Activated T-cell treated with anti-CD3 and anti-CD28 coated beads, Interleukin-2, amount 50 U/mL, for 24 hours (primary cell): ENCODE measurements around the gene NAALADL2.
"Not testable (repeated sequence)": the region's sequence is repeated elsewhere in the genome, so short reads cannot be mapped to it uniquely, and the experiment has no call there.

ENCODE experiments used
- DNase-seq: peaks from one replicate; pipeline ENCODE4 v3.0.0-alpha.2; 2020
- H3K27ac Mint-ChIP-seq: 2 replicates; pipeline ENCODE4 v1.8.0; 2020; ENCODE audit warnings: mild to moderate bottlenecking, mixed read lengths
- H3K27me3 Mint-ChIP-seq: 2 replicates; pipeline ENCODE4 v1.8.0; 2020; ENCODE audit warnings: mixed read lengths
- H3K36me3 Mint-ChIP-seq: 2 replicates; pipeline ENCODE4 v1.8.0; 2020; ENCODE audit warnings: low read depth, mixed read lengths
- H3K4me1 Mint-ChIP-seq: 2 replicates; pipeline ENCODE4 v1.8.0; 2020; ENCODE audit warnings: low read depth, mixed read lengths
- H3K4me3 Mint-ChIP-seq: 2 replicates; pipeline ENCODE4 v1.8.0; 2020; ENCODE audit warnings: mild to moderate bottlenecking, moderate library complexity, mixed read lengths
- H3K9me3 Mint-ChIP-seq: 2 replicates; pipeline ENCODE4 v1.8.0; 2020; ENCODE audit warnings: mixed read lengths

The NAALADL2 gene

GRCh38 chr3:175612487-175613196, 753.5 kb downstream of the NAALADL2 start:
- no peak for DNase-seq
- Mint-ChIP-seq H3K9me3 (peaks cover 3% of the 10 kb centered on the region), H3K4me3 (no peak overlapping the region), H3K27ac (no peak overlapping the region), H3K4me1 (no peaks in the 10 kb centered on the region), H3K27me3 (no peaks in the 10 kb centered on the region), H3K36me3 (no peaks in the 10 kb centered on the region)

GRCh38 chr3:175614107-175614506, 755.0 kb downstream of the NAALADL2 start:
- not testable (repeated sequence) for H3K36me3 Mint-ChIP-seq, H3K27me3 Mint-ChIP-seq, H3K4me3 Mint-ChIP-seq, DNase-seq, H3K27ac Mint-ChIP-seq, H3K4me1 Mint-ChIP-seq, H3K9me3 Mint-ChIP-seq

- peaks cover 10% of the 10 kb centered on the region for H3K9me3 Mint-ChIP-seq
- H3K4me3 Mint-ChIP-seq = no peak overlapping the region
- no peak overlapping the region for H3K27ac Mint-ChIP-seq
- no peaks in the 10 kb centered on the region for H3K27me3 Mint-ChIP-seq
- no peaks in the 10 kb centered on the region for H3K4me1 Mint-ChIP-seq
- DNase-seq = no peak
- no peaks in the 10 kb centered on the region for H3K36me3 Mint-ChIP-seq
These were observed 758.1 kb downstream of the NAALADL2 start for GRCh38 chr3:175617247-175617646.

GRCh38 chr3:175619369-175619768, 760.2 kb downstream of the NAALADL2 start:
- H3K36me3 Mint-ChIP-seq = no peaks in the 10 kb centered on the region
- H3K9me3 Mint-ChIP-seq = peaks cover 12% of the 10 kb centered on the region
- H3K27ac Mint-ChIP-seq = no peak overlapping the region
- DNase-seq = no peak
- no peaks in the 10 kb centered on the region for H3K4me1 Mint-ChIP-seq
- H3K27me3 Mint-ChIP-seq = no peaks in the 10 kb centered on the region
- no peak overlapping the region for H3K4me3 Mint-ChIP-seq

DNA sequence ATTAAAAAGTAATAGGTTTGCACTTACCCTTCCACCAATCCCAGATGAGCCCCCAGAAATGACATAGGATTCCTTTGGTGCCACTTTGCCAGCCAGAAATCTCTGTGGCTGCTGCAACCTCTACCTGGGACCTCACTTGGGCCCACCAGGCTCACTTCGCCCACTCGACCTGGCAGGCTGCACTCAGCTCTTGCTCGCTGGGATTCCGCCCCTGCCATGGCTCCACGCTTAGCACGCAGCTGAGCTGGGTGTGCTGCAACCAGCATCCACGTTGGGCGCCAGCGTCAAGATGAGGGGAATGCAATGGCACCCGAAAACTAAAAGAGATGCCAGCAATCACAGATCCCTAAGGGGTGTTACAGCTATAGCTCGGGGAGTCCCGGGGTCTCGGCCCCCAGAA, 761.0 kb downstream of the NAALADL2 start:
- Mint-ChIP-seq H3K4me3 (no peak overlapping the region), H3K4me1 (no peaks in the 10 kb centered on the region), H3K36me3 (no peaks in the 10 kb centered on the region), H3K27me3 (no peaks in the 10 kb centered on the region), H3K9me3 (peaks cover 14% of the 10 kb centered on the region), H3K27ac (no peak overlapping the region)
- DNase-seq = no peak

DNA sequence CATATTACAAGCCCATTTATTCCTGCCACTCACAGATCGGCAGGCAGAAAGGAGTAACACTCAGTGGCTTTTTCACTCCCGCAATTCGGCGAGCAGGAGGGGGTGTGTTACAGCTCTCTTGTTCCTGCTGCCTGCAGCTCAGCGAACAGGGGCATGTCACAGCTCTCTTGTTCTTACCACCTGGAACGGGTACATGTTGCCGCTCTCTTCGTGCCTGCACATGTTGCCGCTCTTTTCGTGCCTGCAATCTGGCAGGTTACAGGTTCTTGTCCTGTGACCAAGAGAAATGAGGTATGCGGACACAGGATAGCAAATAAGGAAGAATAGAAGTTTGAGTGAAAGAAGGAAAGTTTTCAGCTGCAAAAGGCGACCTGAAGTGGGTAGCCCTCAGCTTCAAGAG, 761.4 kb downstream of the NAALADL2 start:
- no peaks in the 10 kb centered on the region for H3K36me3 Mint-ChIP-seq
- H3K4me3 Mint-ChIP-seq = no peak overlapping the region
- peaks cover 14% of the 10 kb centered on the region for H3K9me3 Mint-ChIP-seq
- H3K27ac Mint-ChIP-seq = no peak overlapping the region
- DNase-seq = no peak
- H3K27me3 Mint-ChIP-seq = no peaks in the 10 kb centered on the region
- H3K4me1 Mint-ChIP-seq = no peaks in the 10 kb centered on the region

DNA sequence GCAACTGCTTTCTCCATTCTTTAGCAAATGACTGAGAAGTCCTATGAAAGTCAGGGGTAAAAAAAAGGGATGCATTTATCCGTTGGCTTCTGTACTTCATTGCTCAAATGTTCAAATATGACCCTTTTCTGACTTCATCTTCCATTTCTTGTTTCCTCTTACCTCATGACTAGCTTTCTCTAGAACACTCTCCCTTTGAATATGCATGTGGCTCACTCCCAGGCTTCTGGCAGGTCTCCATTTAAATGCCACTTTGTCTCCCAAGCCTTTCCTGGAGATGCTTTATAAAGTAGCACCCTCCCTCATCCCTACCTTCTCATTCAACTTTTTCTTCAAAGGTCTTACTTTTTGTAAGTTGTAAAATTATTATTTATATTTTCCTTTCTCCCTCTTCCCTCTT, 781.8 kb downstream of the NAALADL2 start:
- no peak for DNase-seq
- Mint-ChIP-seq H3K9me3 (peaks cover 9% of the 10 kb centered on the region), H3K27ac (no peak overlapping the region), H3K36me3 (no peaks in the 10 kb centered on the region), H3K4me3 (no peak overlapping the region), H3K27me3 (no peaks in the 10 kb centered on the region), H3K4me1 (no peaks in the 10 kb centered on the region)

GRCh38 chr3:175646865-175647264, 787.7 kb downstream of the NAALADL2 start:
- DNase-seq = no peak
- H3K4me1 Mint-ChIP-seq = no peaks in the 10 kb centered on the region
- no peaks in the 10 kb centered on the region for H3K27me3 Mint-ChIP-seq
- peaks cover 11% of the 10 kb centered on the region for H3K9me3 Mint-ChIP-seq
- no peaks in the 10 kb centered on the region for H3K36me3 Mint-ChIP-seq
- no peak overlapping the region for H3K27ac Mint-ChIP-seq
- H3K4me3 Mint-ChIP-seq = no peak overlapping the region

DNA sequence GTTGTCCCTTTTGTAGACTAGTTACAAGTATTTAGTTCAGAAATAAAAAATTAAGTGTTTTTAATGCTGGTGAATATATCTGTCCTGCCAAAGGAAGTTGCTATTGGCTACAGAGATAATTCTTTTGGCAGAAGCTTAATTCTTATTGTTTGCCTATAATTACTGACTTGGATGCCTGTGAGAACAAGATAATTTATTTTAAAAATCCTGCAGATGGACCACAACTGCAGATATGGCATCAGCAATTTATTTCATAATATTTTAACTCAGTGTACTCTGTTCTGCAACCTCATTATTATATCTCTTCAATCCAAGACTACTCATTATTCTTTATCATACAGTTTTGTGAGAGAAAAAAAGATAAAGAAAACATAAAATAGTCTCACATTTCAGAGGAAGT, 789.8 kb downstream of the NAALADL2 start:
- Mint-ChIP-seq H3K27me3 (no peaks in the 10 kb centered on the region), H3K4me3 (no peak overlapping the region), H3K36me3 (no peaks in the 10 kb centered on the region), H3K9me3 (peaks cover 12% of the 10 kb centered on the region), H3K4me1 (no peaks in the 10 kb centered on the region), H3K27ac (no peak overlapping the region)
- no peak for DNase-seq

DNA sequence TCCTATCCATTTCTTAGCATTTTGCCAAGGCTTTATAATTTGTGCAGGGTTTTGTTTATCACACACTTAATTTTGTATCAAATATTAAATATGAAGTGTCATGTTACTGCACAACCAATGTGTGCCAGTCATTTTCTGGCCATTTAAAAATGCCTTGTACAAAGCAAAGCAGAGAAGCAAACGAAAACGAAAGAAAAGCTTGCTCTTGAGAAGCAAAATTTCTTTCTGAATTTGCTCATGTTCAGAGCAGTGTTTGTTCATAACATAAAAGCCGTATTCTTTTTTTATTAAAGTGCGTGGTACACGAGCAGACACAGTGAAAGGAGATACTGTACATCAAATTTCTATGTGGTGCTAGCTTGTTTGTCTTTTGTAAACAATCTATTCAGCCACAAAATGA, 792.6 kb downstream of the NAALADL2 start:
- no peaks in the 10 kb centered on the region for H3K27me3 Mint-ChIP-seq

DNA sequence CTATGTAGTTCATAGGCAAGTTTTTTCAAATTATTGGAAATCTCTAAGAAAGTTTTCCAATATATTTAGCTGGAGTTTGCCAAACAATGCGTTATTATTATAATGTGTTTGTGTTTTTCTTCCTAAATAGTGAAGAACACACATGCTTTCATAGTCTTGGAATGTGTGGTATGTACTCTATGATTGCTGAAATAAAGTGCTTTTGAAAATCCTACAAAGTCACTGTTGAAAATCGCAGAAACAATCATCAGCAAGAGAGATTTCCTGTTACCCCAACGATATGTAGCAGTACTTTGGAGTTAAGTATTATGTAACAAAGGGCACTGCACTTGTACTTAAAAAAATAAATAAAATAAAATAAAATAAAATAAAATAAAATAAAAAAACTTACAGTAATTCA, 796.2 kb downstream of the NAALADL2 start:
- no peaks in the 10 kb centered on the region for H3K4me1 Mint-ChIP-seq
- H3K36me3 Mint-ChIP-seq = no peaks in the 10 kb centered on the region
- no peak overlapping the region for H3K27ac Mint-ChIP-seq
- no peaks in the 10 kb centered on the region for H3K27me3 Mint-ChIP-seq
- no peak for DNase-seq
- no peak overlapping the region for H3K4me3 Mint-ChIP-seq
- H3K9me3 Mint-ChIP-seq = peaks cover 5% of the 10 kb centered on the region

More for the DNA sequence above, 792.6 kb downstream of the NAALADL2 start:
- DNase-seq = no peak
- Mint-ChIP-seq H3K4me3 (no peak overlapping the region), H3K9me3 (peaks cover 12% of the 10 kb centered on the region), H3K27ac (no peak overlapping the region), H3K4me1 (no peaks in the 10 kb centered on the region), H3K36me3 (no peaks in the 10 kb centered on the region)

DNA sequence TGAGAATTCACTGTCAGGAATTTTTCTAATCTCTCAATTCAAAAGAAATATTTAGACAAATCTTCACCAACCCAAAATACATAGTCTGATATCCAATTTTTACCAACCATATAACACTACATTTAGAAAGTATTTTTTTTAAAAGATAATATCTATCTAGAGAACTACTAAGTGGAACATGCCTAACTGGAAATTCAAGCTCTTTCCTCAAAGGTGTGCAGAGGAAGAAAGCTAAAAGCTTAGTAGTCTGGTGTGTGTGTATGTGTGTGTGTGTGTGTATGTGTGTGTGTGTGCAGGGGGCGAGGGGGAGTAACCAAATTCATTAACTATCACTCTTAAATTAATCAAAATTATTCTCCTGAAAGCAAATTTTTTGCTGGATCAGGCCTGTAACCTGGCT, 797.3 kb downstream of the NAALADL2 start:
- no peaks in the 10 kb centered on the region for H3K36me3 Mint-ChIP-seq
- H3K27me3 Mint-ChIP-seq = no peaks in the 10 kb centered on the region
- H3K9me3 Mint-ChIP-seq = peaks cover 3% of the 10 kb centered on the region
- DNase-seq = no peak
- H3K4me1 Mint-ChIP-seq = no peaks in the 10 kb centered on the region
- no peak overlapping the region for H3K4me3 Mint-ChIP-seq
- no peak overlapping the region for H3K27ac Mint-ChIP-seq

DNA sequence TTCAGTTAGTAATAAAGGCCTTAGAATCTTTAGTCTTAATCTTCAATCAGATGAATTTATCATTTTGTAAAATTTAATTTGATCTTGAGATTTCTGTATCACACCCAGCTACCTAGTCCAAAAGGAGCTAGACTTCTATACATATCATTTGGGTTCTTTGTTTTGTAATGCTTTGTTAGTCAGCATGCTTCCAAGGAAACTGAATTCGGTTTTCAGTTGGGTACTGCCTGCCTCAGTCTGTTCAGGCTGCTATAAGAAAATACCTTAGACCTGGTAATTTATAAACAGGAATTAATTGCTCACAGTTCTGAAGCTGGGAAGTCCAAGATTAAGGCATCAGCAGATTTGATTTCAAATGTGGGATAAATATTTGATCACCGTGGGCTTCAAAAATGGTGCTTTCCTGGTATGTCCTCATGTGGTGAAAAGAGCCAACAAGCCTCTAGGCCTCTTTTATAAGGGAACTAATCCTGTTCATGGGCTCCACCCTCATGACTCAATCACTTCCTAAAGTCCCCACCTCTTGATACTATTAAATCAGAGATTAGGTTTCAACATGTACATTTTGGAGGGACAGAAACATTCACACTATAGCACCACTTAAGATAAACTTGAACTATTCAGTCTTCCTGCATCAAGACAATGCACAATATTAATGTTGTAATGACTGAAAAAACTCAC, 800.7 kb downstream of the NAALADL2 start:
- H3K27ac Mint-ChIP-seq = no peak overlapping the region
- no peak for DNase-seq
- no peaks in the 10 kb centered on the region for H3K27me3 Mint-ChIP-seq
- no peaks in the 10 kb centered on the region for H3K9me3 Mint-ChIP-seq
- H3K4me1 Mint-ChIP-seq = no peaks in the 10 kb centered on the region
- no peak overlapping the region for H3K4me3 Mint-ChIP-seq
- no peaks in the 10 kb centered on the region for H3K36me3 Mint-ChIP-seq

- Mint-ChIP-seq H3K9me3 (no peaks in the 10 kb centered on the region), H3K4me3 (no peak overlapping the region), H3K4me1 (no peaks in the 10 kb centered on the region), H3K27ac (no peak overlapping the region), H3K27me3 (no peaks in the 10 kb centered on the region), H3K36me3 (no peaks in the 10 kb centered on the region)
- no peak for DNase-seq
These were observed 803.7 kb downstream of the NAALADL2 start for GRCh38 chr3:175662815-175663214.

- no peaks in the 10 kb centered on the region for H3K4me1 Mint-ChIP-seq
- DNase-seq = no peak
- no peaks in the 10 kb centered on the region for H3K36me3 Mint-ChIP-seq
- H3K9me3 Mint-ChIP-seq = no peaks in the 10 kb centered on the region
- H3K4me3 Mint-ChIP-seq = no peak overlapping the region
- H3K27ac Mint-ChIP-seq = no peak overlapping the region
- no peaks in the 10 kb centered on the region for H3K27me3 Mint-ChIP-seq
These were observed 805.8 kb downstream of the NAALADL2 start for GRCh38 chr3:175664911-175665310.
